NCI-H1436 treated with DMSO at 0.1 percent for 48 hours (cell line): Measurements from ENCODE around the gene IL4.
"Not testable (repeated sequence)": the region's sequence is repeated elsewhere in the genome, so short reads cannot be mapped to it uniquely, and the experiment has no call there.

Experiments used
- DNase-seq: peaks from one replicate; lab custom pipeline; 2025; lab: John Stamatoyannopoulos, UW

Gene IL4

GRCh38 chr5:132674671-132675506, 1.1 kb downstream of the IL4 start:
- DNase-seq = no peak

GRCh38 chr5:132675936-132676689, 2.3 kb downstream of the IL4 start:
- no peak for DNase-seq

DNA sequence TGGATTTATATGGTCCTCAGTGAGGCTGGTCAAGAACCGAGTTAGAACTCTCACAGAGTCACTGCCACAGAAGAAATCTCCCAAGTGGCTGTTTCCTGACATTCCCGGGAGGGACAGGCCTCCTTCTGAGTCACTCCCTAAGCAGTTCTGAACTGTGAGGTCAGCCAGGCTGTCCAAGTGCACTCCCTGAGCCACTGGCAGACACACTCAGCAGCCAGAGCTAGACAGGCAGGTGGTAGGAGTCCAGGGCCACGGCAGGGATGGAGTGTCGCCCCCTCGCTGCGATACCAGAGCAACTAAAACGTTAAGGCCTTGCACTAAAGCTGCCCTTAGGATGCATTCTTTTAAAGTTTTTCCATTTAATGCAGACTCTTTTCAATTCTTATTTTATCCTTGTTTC, 3.4 kb downstream of the IL4 start:
- no peak for DNase-seq

DNA sequence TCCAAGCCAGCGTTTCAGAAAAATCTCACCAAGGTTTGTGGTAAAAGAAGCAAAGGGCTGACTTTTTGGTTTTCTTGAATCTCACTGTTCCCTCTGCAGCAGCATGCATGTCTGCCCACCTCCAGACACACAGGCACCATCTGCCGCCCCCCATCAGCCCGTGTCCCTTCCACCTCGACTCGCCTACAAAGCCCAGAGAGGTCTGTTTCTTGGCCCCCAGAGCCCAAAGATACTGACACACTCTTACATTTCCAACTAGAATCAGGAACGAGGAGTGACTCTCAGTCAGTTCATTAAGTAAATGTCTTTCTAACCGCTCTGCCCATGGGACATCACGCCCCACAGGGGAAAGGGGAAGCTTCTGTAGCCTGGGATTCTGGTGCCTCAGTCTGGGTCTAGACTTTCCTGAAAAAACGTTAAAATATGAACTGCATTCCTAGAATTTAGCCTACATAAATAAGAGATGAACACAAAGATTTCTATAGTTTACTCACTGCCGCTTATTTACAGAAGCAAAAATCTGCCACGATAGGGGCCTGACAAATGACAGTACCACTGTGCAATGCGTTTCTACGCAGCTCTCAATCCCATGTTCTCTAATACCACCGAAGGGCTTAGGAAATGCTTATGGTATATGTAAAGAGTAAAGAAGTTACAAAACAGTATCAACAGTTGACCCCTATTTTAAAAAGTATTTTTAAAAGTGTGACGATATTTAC, 4.1 kb downstream of the IL4 start:
- no peak for DNase-seq

DNA sequence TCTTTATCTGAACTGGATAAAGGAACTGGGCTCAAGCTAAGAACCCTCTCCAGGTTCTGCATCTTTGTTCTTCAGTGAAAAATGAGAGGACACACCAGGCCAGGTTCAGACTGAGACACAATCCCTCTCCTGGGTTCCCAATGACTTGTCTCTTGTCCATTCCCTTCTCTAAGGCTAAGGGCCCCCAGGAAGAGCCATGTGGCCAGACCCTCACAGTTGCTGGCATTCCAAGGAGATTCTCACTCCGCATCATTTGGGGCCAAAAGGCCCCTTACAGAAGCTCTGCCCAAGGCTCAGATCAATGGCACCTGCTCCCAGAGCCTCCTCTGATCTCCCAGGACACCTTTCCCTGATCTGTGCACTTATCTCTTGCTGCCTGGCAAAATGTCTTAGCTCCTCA, 4.9 kb downstream of the IL4 start:
- DNase-seq = no peak

- no peak for DNase-seq
Observed at GRCh38 chr5:132679166-132679565, 5.4 kb downstream of the IL4 start.

GRCh38 chr5:132679717-132680380, 6.1 kb downstream of the IL4 start:
- no peak for DNase-seq

DNA sequence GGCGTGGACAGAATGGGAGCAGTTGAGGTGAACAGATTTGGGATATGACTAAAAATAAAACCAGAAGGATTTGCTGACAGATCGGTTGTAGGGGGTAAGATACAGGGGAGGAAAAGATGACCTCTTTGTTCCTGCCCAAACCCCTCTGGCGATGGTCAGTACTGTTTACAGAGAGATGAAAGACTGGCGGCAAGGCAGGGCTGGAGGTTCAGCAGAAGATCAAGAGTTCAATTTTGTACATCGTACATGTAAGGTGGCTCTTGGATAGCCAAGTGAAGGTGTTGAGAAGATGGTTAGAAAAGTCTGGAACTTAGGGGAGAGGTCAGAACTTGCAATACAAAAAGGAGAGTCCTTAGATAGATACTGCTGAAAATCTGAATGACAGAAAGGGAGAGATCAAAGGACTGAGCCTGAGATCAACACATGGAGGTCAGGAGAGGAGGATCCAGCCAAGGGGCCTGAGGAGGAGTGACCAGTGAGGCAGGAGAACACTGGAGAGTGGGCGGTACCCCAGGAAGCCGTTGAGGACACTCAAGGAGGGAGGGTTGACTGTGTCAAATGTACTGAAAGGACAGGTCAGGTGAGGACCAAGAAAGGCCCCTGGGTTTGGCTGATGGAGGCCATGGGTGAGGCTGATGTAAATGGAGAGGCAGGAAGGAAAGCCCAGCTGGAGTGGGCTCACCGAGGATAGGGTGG, 7.1 kb downstream of the IL4 start:
- DNase-seq = no peak

DNA sequence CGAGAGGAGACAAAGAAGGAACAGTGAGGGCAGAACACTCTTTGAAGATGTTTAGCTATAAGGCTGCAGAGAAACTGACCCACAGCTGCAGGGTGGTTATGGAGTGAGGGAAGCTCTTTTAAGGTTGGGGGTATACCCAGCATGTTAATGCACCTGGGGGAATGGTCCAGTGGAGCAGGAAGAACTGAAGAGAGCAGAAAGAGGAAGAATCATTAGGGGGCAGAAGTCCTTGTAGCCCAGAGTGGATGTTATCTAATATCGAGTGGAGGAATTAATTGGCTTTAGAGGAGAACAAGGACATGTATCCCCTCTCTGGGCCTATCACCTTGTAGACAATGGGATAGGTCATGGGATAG, 7.7 kb downstream of the IL4 start:
- no peak for DNase-seq

DNA sequence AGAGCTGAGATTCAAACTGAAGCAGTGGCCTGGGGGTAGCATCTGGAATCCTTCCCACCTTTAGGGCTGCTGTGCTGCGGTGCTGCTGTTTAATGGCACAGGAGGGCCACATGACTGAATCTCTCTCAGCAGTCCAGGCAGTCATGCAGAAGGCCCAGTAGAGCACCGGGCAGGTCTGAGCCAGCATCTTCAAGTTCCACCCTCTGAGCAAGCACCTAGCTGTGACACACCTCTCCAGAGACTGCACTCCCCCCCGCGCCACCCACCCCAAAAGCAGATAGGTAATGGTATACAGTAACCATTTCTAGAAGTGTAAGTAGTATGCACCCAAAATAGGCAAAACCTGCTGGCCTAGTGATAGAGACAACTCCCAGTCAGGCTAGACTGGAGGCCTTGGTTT, 8.2 kb downstream of the IL4 start:
- DNase-seq = no peak

GRCh38 chr5:132684491-132684890, 10.7 kb downstream of the IL4 start:
- no peak for DNase-seq

DNA sequence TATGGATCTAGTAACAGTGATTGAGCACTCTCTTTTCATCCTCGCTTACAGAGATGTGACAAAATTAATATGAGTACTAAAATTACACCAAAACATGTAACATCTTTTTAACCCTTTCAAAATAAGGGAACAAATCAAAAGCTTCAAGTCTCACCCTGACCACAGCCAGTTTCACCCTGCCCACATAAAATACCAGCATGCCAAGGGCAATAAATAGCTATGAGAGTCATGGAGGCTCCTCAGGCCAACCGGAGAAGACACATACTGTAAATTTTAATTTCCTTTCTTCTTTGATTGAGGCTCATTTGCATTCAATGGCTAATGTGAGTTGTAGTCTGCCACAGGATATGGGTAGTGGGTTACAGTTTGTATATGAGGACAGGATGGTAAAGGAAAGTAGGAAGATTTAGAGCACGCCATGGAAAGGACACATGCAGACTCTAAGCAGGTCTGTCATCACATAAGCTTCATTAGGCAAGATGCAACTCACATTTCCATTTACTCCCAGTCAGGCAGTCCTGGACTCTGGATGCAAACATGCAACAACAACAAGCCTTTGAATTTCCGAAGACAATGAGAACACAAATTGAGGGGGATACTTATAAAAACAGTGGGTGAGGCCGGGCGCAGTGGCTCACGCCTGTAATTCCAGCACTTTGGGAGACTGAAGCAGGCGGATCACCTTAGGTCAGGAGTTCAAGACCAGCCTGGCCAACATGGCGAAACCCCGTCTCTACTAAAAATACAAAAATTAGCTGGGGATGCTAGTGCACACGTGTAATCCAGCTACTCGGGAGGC, 11.3 kb downstream of the IL4 start:
- no peak for DNase-seq

- DNase-seq = no peak
Observed at GRCh38 chr5:132686193-132686592, 12.4 kb downstream of the IL4 start.

- DNase-seq = no peak
Observed at GRCh38 chr5:132687995-132688394, 14.2 kb downstream of the IL4 start.

- DNase-seq = no peak
Observed at GRCh38 chr5:132688536-132689339, 14.9 kb downstream of the IL4 start.

GRCh38 chr5:132689513-132689912, 15.7 kb downstream of the IL4 start:
- no peak for DNase-seq

DNA sequence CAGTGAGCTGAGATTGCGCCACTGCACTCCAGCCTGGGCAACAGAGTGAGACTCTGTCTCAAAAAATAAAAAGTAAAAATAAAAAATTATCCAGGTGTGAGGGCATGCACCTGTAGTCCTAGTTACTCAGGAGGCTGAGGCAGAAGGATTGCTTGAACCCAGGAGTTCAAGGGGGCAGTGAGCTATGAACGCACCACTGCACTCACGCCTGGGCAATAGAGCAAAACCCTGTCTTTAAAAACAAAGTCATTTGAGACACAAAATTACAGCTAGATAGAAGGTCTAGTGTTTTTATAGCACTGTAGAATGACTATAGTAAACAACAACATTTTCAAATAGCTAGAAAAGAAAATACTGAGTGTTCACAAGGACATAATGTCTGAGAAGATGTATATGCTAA, 16.4 kb downstream of the IL4 start:
- DNase-seq = no peak

- not testable (repeated sequence) for DNase-seq
Observed at GRCh38 chr5:132691755-132692631, 18.2 kb downstream of the IL4 start.

DNA sequence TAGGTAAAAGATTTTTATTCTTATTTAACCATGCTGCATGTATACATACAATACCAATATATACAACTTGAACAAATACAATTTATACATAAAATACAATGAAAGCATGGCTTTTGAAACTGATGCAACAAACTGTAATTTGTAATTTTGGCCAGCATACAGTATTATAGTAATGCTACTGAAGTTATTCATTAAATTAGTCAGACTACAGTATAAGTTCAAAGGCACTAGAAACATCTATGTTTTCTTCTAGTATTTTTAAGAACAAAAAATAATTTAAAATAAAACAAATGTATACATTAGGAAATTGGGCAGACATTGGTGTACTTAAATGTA, 18.8 kb downstream of the IL4 start:
- no peak for DNase-seq
